BLaER1 treated with 17β-estradiol and CSF1 and Interleukin-3, amounts not matched to agents 10 nM and 100 nM (cell line): ENCODE measurements around the gene ZFR.
A peak's percentile ranks its signal among the peaks of the same experiment; 100 is the strongest.

Experiments used
- H3K27ac ChIP-seq, 11 experiments: shearing (Covaris generic); formaldehyde crosslinking; 2 replicates each; pipeline ENCODE4 v1.8.1; 2022
- H3K27me3 ChIP-seq, 11 experiments: shearing (Covaris generic); formaldehyde crosslinking; 2 replicates each; pipeline ENCODE4 v1.8.1; 2022
- H3K36me3 ChIP-seq, 11 experiments: shearing (Covaris generic); formaldehyde crosslinking; 2 replicates each; pipeline ENCODE4 v1.8.1; 2022
- H3K4me1 ChIP-seq, 10 experiments: shearing (Covaris generic); formaldehyde crosslinking; 2 replicates each; pipeline ENCODE4 v1.8.1; 2022
- H3K4me2 ChIP-seq, 11 experiments: shearing (Covaris generic); formaldehyde crosslinking; 2 replicates each; pipeline ENCODE4 v1.8.1; 2022
- H3K4me3 ChIP-seq, 10 experiments: shearing (Covaris generic); formaldehyde crosslinking; 2 replicates each; pipeline ENCODE4 v1.8.1; 2022
- H3K9ac ChIP-seq, 11 experiments: shearing (Covaris generic); formaldehyde crosslinking; 2 replicates each; pipeline ENCODE4 v1.8.1; 2022
- H3K9me3 ChIP-seq, 11 experiments: shearing (Covaris generic); formaldehyde crosslinking; replicated peaks in 1 of 11; 2 replicates each; pipeline ENCODE4 v1.8.1; 2022
- H4K20me1 ChIP-seq, 11 experiments: shearing (Covaris generic); formaldehyde crosslinking; 2 replicates each; pipeline ENCODE4 v1.8.1; 2022
- Cebpa-rat ChIP-seq, 11 experiments: shearing (Covaris generic); IDR thresholded peaks; 2 replicates each; pipeline ENCODE4 v1.8.1; 2022

The ZFR gene

GRCh38 chr5:32474209-32474854 lies 29.8 kb upstream of the ZFR start:
- no peaks in the 10 kb centered on the region for H3K27me3 ChIP-seq
- TF ChIP-seq Cebpa-rat (IDR thresholded peaks at IDR 0.05): no peak

GRCh38 chr5:32473072-32473471 lies 28.5 kb upstream of the ZFR start:
- no peaks in the 10 kb centered on the region for H3K9me3 ChIP-seq
- H3K36me3 ChIP-seq: no peaks in the 10 kb centered on the region
- H3K4me1 ChIP-seq: no peaks in the 10 kb centered on the region
- no peak overlapping the region for H3K27ac ChIP-seq
- no peaks in the 10 kb centered on the region for H4K20me1 ChIP-seq
- no peak overlapping the region for H3K4me2 ChIP-seq
- TF ChIP-seq Cebpa-rat (IDR thresholded peaks at IDR 0.05): no peak
- no peaks in the 10 kb centered on the region for H3K27me3 ChIP-seq
- no peak overlapping the region for H3K4me3 ChIP-seq
- H3K9ac ChIP-seq: no peak overlapping the region

More at GRCh38 chr5:32474209-32474854, 29.8 kb upstream of the ZFR start:
- Histone ChIP-seq H3K4me3 (no peak overlapping the region), H3K9ac (no peak overlapping the region), H4K20me1 (no peaks in the 10 kb centered on the region), H3K4me1 (no peaks in the 10 kb centered on the region), H3K9me3 (no peaks in the 10 kb centered on the region), H3K27ac (no peak overlapping the region), H3K4me2 (no peak overlapping the region), H3K36me3 (no peaks in the 10 kb centered on the region)

- H3K4me1 ChIP-seq: no peaks in the 10 kb centered on the region
- no peaks in the 10 kb centered on the region for H3K36me3 ChIP-seq
- H3K9ac ChIP-seq: no peak overlapping the region
- no peak overlapping the region for H3K4me3 ChIP-seq
- H4K20me1 ChIP-seq: no peaks in the 10 kb centered on the region
- H3K9me3 ChIP-seq: no peaks in the 10 kb centered on the region
- H3K4me2 ChIP-seq: no peak overlapping the region
- no peak overlapping the region for H3K27ac ChIP-seq
- H3K27me3 ChIP-seq: no peaks in the 10 kb centered on the region
- no peak for TF ChIP-seq Cebpa-rat (IDR thresholded peaks at IDR 0.05)
Observed at GRCh38 chr5:32471784-32472183, 27.2 kb upstream of the ZFR start.

- Histone ChIP-seq H3K9ac (no peak overlapping the region), H3K4me3 (no peak overlapping the region), H3K36me3 (no peaks in the 10 kb centered on the region), H3K9me3 (no peaks in the 10 kb centered on the region), H3K4me2 (no peak overlapping the region), H3K4me1 (peaks cover 0 to 7% (median 0%) of the 10 kb centered on the region in 10 experiments; a peak in 1 of 20 replicates), H3K27me3 (no peaks in the 10 kb centered on the region), H4K20me1 (no peaks in the 10 kb centered on the region), H3K27ac (no peak overlapping the region)
- no peak for TF ChIP-seq Cebpa-rat (IDR thresholded peaks at IDR 0.05)
Observed at GRCh38 chr5:32465076-32465475, 20.5 kb upstream of the ZFR start.

- Histone ChIP-seq H3K4me3 (no peak overlapping the region), H3K4me2 (peak overlapping the region in 2 of 11 experiments; percentile 2 to 6; a peak in 1 of 22 replicates), H3K9me3 (peaks cover 0 to 10% (median 0%) of the 10 kb centered on the region in 11 experiments; a peak in 1 of 22 replicates), H3K27ac (no peak overlapping the region), H3K36me3 (no peaks in the 10 kb centered on the region), H4K20me1 (no peaks in the 10 kb centered on the region), H3K4me1 (peaks cover 0 to 7% (median 0%) of the 10 kb centered on the region in 10 experiments; a peak in 1 of 20 replicates), H3K9ac (no peak overlapping the region), H3K27me3 (no peaks in the 10 kb centered on the region)
- no peak for TF ChIP-seq Cebpa-rat (IDR thresholded peaks at IDR 0.05)
Observed at GRCh38 chr5:32462618-32463017, 18.1 kb upstream of the ZFR start.

- Histone ChIP-seq H3K4me2 (no peak overlapping the region), H3K9ac (no peak overlapping the region), H3K4me1 (peaks cover 0 to 7% (median 0%) of the 10 kb centered on the region in 10 experiments; a peak in 1 of 20 replicates), H3K27ac (no peak overlapping the region), H3K9me3 (peaks cover 0 to 10% (median 0%) of the 10 kb centered on the region in 11 experiments; a peak in 1 of 22 replicates), H4K20me1 (no peaks in the 10 kb centered on the region), H3K4me3 (no peak overlapping the region), H3K27me3 (no peaks in the 10 kb centered on the region), H3K36me3 (no peaks in the 10 kb centered on the region)
- no peak for TF ChIP-seq Cebpa-rat (IDR thresholded peaks at IDR 0.05)
Observed at GRCh38 chr5:32461441-32462120, 17.0 kb upstream of the ZFR start.

- H3K9ac ChIP-seq: no peak overlapping the region
- no peak overlapping the region for H3K4me3 ChIP-seq
- no peaks in the 10 kb centered on the region for H4K20me1 ChIP-seq
- no peak for TF ChIP-seq Cebpa-rat (IDR thresholded peaks at IDR 0.05)
- no peak overlapping the region for H3K27ac ChIP-seq
- H3K9me3 ChIP-seq: peaks cover 0 to 10% (median 0%) of the 10 kb centered on the region in 11 experiments; a peak in 1 of 22 replicates
- no peak overlapping the region for H3K4me2 ChIP-seq
- H3K27me3 ChIP-seq: no peaks in the 10 kb centered on the region
- H3K4me1 ChIP-seq: peaks cover 0 to 7% (median 0%) of the 10 kb centered on the region in 10 experiments; a peak in 1 of 20 replicates
- no peaks in the 10 kb centered on the region for H3K36me3 ChIP-seq
Observed at GRCh38 chr5:32460702-32461101, 16.2 kb upstream of the ZFR start.

- H3K4me3 ChIP-seq: no peak overlapping the region
- peaks cover 0 to 10% (median 0%) of the 10 kb centered on the region in 11 experiments; a peak in 1 of 22 replicates for H3K9me3 ChIP-seq
- no peak overlapping the region for H3K27ac ChIP-seq
- TF ChIP-seq Cebpa-rat (IDR thresholded peaks at IDR 0.05): no peak
- no peaks in the 10 kb centered on the region for H4K20me1 ChIP-seq
- H3K9ac ChIP-seq: no peak overlapping the region
- peaks cover 0 to 7% (median 0%) of the 10 kb centered on the region in 10 experiments; a peak in 1 of 20 replicates for H3K4me1 ChIP-seq
- no peaks in the 10 kb centered on the region for H3K27me3 ChIP-seq
- no peak overlapping the region for H3K4me2 ChIP-seq
- H3K36me3 ChIP-seq: no peaks in the 10 kb centered on the region
Observed at GRCh38 chr5:32458880-32459495, 14.4 kb upstream of the ZFR start.

- no peak overlapping the region for H3K27ac ChIP-seq
- H3K4me2 ChIP-seq: no peak overlapping the region
- no peaks in the 10 kb centered on the region for H3K36me3 ChIP-seq
- no peaks in the 10 kb centered on the region for H3K27me3 ChIP-seq
- H3K9ac ChIP-seq: no peak overlapping the region
- H3K9me3 ChIP-seq: peaks cover 0 to 10% (median 0%) of the 10 kb centered on the region in 11 experiments; a peak in 1 of 22 replicates
- no peaks in the 10 kb centered on the region for H3K4me1 ChIP-seq
- no peaks in the 10 kb centered on the region for H4K20me1 ChIP-seq
- H3K4me3 ChIP-seq: no peak overlapping the region
- no peak for TF ChIP-seq Cebpa-rat (IDR thresholded peaks at IDR 0.05)
Observed at GRCh38 chr5:32455311-32455710, 10.8 kb upstream of the ZFR start.
